Measurements from ENCODE around the gene GNA14. TPM values are rescaled to one million over a fixed set of nuclear protein-coding genes. Genes with fewer than 3 reads are reported as not detected.

The GNA14 gene
- total RNA-seq, 1 experiment from 2014 or later, result 0.37 TPM

DNA sequence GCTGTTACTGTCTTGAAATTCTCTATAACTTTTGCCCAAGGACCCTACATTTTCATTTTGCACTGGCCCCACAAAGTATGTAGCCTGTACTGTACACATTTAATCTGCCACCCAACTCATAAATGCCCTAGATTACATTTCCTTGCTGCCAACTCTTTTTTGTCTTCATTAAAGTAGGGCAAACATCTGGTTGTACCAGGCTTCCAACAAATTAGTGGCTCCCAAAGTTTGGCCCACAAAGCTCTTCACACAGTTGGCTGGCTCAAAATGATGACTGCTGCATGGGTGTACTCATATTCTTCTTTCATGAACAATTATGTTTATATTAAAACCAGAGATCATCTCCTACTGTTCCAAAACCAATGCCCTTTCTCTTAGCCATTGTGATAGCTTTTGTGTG, 45.3 kb downstream of the GNA14 start:
- Histone ChIP-seq H2AK5ac (ENCODE audit: insufficient read length, low read length) (no peak overlapping the region), H3K27me3 (ENCODE audit: insufficient read depth, low read length) (no peaks in the 10 kb centered on the region), H3K9ac (ENCODE audit: extremely low read depth, insufficient read length, low read length) (no peak overlapping the region), H3K4me2 (ENCODE audit: insufficient read depth, insufficient read length, low read length) (no peak overlapping the region), H3K23me2 (ENCODE audit: insufficient read length, low read depth, low read length, poor library complexity, severe bottlenecking) (no peaks in the 10 kb centered on the region), H2BK120ac (ENCODE audit: low read depth, low read length, poor library complexity, severe bottlenecking) (no peak overlapping the region), H4K5ac (ENCODE audit: insufficient read length, low read depth, low read length) (no peak overlapping the region), H3K79me2 (ENCODE audit: insufficient read depth, low read length) (no peaks in the 10 kb centered on the region; the same call in none of the 2 replicates), H3T11ph (ENCODE audit: low read length) (no peak overlapping the region), H2BK5ac (ENCODE audit: insufficient read length, low read length) (no peak overlapping the region), H3K9me3 (ENCODE audit: control insufficient read depth, low read depth, low read length) (no peaks in the 10 kb centered on the region), H3K4ac (ENCODE audit: low read depth, low read length) (no peak overlapping the region), H2BK15ac (ENCODE audit: low read depth, low read length) (no peak overlapping the region), H4K91ac (ENCODE audit: insufficient read length, low read depth, low read length) (no peak overlapping the region), H3K18ac (ENCODE audit: insufficient read length, low read depth, low read length) (no peak overlapping the region), H2BK20ac (ENCODE audit: low read depth, low read length, poor library complexity, severe bottlenecking) (no peak overlapping the region), H4K20me1 (ENCODE audit: control insufficient read depth, insufficient read depth, insufficient read length) (no peaks in the 10 kb centered on the region), H3K27ac (ENCODE audit: insufficient read length, low read depth, low read length) (peak overlapping the region; percentile 3), H3K23ac (ENCODE audit: insufficient read length, low read depth, low read length) (no peak overlapping the region), H2AFZ (ENCODE audit: low read length) (no peak overlapping the region), H3K14ac (ENCODE audit: insufficient read depth, low read length) (no peak overlapping the region), H4K8ac (replicated peaks; ENCODE audit: insufficient read length, low read depth, low read length) (no peak overlapping the region), H2BK12ac (ENCODE audit: insufficient read length, low read depth, low read length) (no peak overlapping the region), H3K4me1 (ENCODE audit: insufficient read depth, low read length) (peaks cover 16% of the 10 kb centered on the region), H3K56ac (ENCODE audit: insufficient read length, low read depth, low read length) (no peak overlapping the region), H3K79me1 (ENCODE audit: insufficient read depth, low read depth, low read length, poor library complexity, severe bottlenecking) (no peaks in the 10 kb centered on the region)
- no peak overlapping the region for H3K4me3 Mint-ChIP-seq
- no peaks in the 10 kb centered on the region; a peak in 1 of 7 replicates for H3K36me3 Mint-ChIP-seq (ENCODE audit: insufficient read depth in 1 of 3, low read depth in 3 of 3)
- no peak for TF ChIP-seq CTCF (conservative IDR thresholded peaks at IDR 0.05)
- H3K9me3 Mint-ChIP-seq, result no peaks in the 10 kb centered on the region
- H3K27ac Mint-ChIP-seq, result peak overlapping the region in 2 of 3 experiments; percentile 13 to 19; a peak in 4 of 7 replicates
- H3K27me3 Mint-ChIP-seq (ENCODE audit: low read depth), result no peaks in the 10 kb centered on the region
- H3K4me1 Mint-ChIP-seq, result peaks cover 30 to 40% of the 10 kb centered on the region in 2 experiments
- DNase-seq, result no peak
